ENCODE results near the gene MCM3AP. TPM values are rescaled to one million over a fixed set of nuclear protein-coding genes. Genes with fewer than 3 reads are reported as not detected.

MCM3AP gene
- total RNA-seq, 1 donor from 2014 or later: 67.7 TPM

DNA sequence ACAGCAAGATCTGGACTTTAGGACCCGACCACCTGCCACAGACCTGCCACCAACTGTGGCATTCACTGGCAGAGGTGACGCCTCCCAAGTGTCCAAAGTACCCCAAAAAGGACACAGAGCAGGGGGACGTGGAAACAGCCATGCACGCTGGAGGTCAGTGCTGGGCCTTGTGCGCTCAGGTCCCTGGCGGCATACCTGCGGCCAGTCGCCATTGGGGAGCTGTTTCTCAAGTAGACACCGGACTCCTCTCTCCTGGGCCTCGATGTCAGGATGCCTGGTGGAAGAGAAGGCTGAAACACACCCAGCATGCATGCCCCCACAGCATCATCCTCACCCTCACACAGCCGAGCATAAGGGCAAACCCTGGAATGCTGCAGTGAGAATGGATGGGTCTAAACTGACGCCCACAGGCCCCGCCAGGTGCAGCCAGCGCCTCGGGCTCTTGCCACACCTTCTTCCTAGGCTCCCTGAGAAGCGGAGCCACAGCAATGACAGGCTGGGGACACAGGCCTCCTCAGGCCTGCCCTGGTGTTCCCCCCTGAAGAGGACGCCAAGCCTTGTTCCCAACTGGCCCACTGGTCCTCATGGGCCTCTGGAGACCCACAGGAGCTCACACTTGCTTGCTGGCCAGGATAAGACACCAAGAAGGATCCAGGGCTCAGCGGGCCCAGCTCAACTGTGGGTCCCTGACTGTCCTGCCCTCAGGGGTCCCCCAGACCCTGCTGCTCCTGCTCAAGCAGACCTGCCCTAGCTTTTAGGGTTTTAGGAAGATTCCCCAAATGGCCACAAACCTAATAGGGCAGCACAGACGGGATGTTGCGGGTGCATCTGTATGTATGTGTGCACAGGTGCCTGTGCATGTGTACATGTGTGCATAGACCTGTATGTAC lies 93.5 kb downstream of the MCM3AP start:
- FAIRE-seq (no peak), DNase-seq (ENCODE audit: low spot score in 2 of 2) (no peak)

DNA sequence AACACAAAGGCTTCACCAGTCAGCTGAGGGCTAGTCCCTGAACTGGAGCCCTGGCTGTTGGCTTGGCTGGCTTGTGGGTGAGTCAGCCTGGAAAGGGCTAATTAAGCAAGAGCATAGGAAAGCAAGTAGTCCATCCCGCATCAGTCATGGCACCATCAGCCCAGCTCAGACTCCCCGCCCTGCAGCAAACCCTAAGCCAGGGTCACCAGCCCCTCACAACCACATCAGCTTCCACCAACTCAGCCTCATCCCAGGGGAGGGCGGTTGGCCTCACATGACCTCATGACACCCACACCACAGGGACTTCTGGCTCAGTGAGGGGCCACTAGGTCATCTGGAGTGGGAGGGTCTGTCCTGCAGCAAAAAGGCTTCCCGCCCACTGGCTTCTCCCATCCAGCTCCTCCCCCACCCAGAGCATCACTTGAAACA lies 94.1 kb downstream of the MCM3AP start:
- FAIRE-seq (no peak), DNase-seq (ENCODE audit: low spot score in 2 of 2) (no peak)

DNA sequence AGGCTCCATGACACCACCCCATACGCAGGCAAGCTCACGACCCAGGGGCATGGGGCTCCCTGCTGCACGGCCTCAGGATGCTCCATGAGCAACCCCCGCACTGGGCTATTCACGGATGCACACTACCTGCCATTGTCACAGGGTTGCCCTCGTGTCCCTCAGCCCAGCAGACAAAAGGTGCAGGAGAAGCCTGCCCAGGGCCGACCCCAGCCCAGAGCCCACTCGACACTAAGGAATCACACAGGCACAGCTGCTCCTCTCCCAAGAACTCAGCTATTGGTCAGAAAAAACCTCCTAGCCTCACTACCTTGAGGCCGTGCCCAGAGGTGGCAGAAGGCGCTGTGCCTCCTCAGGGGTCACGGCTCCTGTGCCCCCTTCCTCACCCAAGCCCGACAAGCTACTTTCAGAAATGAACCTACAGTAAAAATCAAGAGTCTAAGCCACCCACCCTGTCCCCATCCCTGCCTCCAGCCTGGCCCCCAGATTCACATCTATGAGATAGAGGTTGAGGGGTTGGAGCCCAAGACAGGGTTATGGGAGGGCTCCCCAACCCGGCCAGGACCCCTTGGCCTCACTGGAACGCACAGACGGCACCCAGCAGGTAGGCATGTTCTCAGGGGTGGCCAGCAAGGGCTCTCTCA lies 94.8 kb downstream of the MCM3AP start:
- DNase-seq (ENCODE audit: low spot score in 2 of 2) (no peak), FAIRE-seq (no peak)

DNA sequence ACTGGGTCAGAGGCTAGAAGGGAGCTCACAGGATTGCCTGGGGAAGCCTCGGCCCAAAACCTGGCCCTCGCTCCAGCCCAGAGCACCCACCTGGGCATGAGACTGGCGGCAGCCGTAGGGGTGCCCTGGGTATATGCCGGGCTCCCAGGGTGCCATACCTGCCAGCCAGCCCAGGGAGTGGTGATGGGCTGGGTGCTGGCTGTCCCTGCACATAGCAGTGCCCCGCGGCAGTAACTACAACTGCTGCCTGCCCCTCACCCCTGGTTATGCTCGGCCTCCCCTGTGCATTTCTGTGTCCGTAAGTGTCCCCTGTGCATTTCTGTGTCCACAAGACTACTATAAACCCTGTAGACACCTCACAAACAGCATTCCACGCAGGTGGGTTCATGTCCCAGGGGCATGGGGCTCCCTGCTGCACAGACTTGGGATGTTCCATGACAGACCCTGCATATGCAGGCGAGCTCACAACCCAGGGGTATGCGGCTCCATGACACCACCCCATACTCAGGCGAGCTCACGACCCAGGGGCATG lies 95.4 kb downstream of the MCM3AP start:
- DNase-seq (ENCODE audit: low spot score in 2 of 2) (no peak), FAIRE-seq (no peak)

DNA sequence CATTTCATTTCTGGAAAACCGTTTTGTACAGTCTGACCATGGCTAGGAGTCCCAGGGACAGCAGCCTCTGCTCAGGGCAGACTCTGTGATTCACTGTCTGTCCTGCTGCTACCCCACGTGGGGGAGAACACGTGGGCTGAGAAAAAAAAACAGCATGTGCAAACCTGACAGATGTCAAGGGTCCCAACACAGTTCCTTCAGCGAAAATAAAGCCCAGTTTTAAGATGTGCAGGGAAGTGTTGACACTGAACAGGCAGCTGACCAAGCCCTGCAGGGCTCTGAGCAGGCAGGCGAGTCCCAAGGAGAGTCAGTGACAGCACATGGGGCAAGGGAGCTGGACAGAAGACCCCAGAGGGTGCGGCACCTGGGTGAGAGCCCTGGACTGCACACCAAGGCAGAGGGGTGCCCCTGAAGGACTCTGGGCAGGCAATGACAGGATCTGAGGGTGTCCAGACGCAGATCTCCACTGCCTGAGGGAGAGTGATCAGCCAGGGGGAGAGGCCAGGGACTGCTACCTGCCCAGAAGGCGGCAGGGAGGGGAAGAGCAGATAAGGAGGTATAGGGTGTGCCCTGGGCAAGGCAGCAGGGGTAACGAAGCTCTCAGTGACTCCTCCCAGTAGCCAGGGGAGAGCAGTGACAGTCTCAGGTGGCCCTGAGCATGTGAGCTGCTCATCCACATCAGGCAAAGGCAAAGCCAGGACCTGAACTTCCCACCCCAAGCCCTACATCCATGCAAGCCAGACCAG lies 96.0 kb downstream of the MCM3AP start:
- DNase-seq (ENCODE audit: low spot score in 2 of 2) (no peak), FAIRE-seq (no peak)

DNA sequence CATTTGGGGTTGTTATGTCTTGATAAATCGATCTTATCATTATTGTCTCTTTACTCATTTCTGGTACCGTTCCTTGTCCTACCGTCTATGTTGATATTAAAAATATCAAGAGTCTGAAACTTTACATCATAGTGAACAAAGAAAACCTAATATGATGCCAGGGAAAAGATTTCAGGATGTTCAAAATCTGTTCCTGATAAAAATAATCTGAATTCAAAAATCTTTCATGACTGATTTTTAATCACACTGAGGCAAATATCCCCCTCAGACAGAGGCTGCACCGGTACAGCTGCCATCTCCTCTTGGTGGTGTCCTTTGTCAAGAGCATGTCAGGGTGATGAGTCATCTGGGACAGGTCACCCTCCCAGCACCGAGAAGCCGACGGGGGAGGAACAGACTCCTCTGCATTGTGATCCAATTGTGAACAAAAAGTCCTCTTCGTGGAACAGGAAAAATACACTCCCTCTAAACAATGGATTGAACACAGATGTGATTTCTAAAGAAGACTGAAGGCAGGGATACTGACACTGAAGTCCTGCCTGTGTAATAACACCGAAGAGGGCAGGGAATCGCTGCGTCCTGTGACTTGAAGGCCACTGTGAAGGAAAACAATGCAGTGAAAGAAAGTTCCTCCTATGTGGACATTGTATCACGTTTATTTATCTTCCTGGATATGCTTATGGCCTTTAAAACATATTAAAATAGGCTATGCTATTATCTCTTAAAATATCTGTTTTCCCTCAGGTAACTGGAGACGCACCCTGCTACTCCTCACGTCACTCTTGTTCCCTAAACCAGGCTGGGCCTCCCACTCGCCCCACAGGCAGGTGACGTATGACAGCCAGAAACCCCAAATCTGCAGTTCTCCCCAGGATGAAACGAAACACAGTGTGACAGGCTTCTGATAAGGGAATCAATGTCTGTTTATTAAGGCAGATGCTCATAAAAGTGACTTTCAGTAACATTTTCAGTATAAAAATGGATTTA lies 96.9 kb downstream of the MCM3AP start:
- peak in 1 of 2 donors; percentile 59 for DNase-seq (ENCODE audit: low spot score in 2 of 2)

DNA sequence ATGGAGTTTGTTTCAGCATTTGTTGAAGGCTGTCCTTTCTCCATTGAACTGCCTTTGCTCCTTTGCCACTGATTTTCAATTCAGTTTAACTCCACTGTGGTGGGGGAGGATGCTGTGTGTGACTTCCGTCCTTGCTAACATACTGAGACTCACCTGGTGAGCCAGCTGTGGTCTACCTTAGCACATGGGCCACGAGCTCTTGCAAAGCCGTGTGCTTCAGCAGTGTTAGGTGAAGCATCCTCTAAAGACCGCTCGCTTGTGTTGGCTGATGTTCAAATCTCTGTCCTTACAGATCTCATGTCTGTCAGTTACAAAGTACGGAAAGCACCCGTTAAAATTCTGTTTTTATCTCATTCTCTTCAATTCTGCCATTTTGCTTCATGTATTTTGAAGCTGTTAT lies 97.6 kb downstream of the MCM3AP start:
- FAIRE-seq: no peak
- no peak for DNase-seq (ENCODE audit: low spot score in 2 of 2)

More for the DNA sequence above, 96.9 kb downstream of the MCM3AP start:
- no peak for FAIRE-seq

DNA sequence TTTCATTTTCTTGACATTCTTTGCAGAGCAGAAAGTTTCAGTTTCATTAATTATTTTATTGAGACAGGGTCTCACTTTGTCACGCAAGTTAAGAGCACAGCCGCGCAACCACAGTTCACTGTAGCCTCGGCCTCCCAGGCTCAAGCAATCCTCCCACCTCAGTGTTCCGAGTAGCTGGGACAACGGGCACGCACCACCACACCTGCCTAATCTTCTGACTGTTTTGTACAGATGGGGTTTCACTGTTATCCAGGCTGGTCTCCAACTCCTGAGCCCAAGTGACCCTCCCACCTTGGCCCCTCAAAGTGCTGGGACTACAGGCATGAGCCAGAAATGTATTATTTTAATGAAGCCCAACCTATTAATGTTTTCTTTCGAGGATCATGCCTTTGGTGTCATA lies 98.2 kb downstream of the MCM3AP start:
- FAIRE-seq: no peak

DNA sequence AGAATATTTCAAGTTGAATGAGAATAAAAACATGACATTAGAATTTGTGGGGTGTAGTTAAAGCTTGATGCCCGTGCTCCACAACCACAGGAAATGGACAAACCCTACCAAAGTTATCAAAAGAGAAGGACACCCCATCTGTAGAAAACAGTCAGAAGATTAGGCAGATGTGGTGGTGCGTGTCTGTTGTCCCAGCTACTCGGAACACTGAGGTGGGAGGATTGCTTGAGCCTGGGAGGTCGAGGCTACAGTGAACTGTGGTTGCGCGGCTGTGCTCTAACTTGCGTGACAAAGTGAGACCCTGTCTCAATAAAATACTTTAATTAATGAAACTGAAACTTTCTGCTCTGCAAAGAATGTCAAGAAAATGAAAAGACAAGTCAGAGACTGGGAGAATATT lies 99.7 kb downstream of the MCM3AP start:
- FAIRE-seq: no peak
- no peak for DNase-seq (ENCODE audit: low spot score in 2 of 2)

More for the DNA sequence above, 98.2 kb downstream of the MCM3AP start:
- no peak for DNase-seq (ENCODE audit: low spot score in 2 of 2)

Other genes with a start within 250 kb of the MCM3AP start
- gene COL6A2, start 187.5 kb downstream of the MCM3AP start, total RNA-seq: 15.5 TPM
- 0.41 TPM for gene FTCD, start 130.0 kb downstream of the MCM3AP start, total RNA-seq
- 4.9 TPM for gene SPATC1L, start 101.2 kb downstream of the MCM3AP start, total RNA-seq
- gene LSS, start 56.8 kb downstream of the MCM3AP start, total RNA-seq: 39.5 TPM
- gene YBEY, start 731 bp upstream of the MCM3AP start, total RNA-seq: 13.0 TPM
- 3.7 TPM for gene C21orf58, start 38.3 kb upstream of the MCM3AP start, total RNA-seq
- gene PCNT, start 38.5 kb upstream of the MCM3AP start, total RNA-seq: 15.5 TPM
- 26.1 TPM for gene DIP2A, start 173.3 kb upstream of the MCM3AP start, total RNA-seq